ENCODE data around the gene SLC2A4. TPM values are rescaled to one million over a fixed set of nuclear protein-coding genes. Genes with fewer than 3 reads are reported as not detected.

Gene SLC2A4
- total and polyA plus RNA-seq, 2 donors from 2014 or later: 2.8 to 4.2 TPM

- peaks cover 0 to 19% (median 7%) of the 10 kb centered on the region in 3 donors for H3K36me3 ChIP-seq (ENCODE audit: control insufficient read depth in 2 of 3, insufficient read depth in 3 of 3, low read length in 3 of 3)
- intact Hi-C loops (cut with DNase I): no loop called here
- TF ChIP-seq CTCF (IDR thresholded peaks at IDR 0.05; ENCODE audit: borderline replicate concordance, extremely low read depth, insufficient read depth): no peak
- H3K9me3 ChIP-seq (ENCODE audit: control insufficient read depth in 2 of 3, insufficient read depth in 1 of 3, low read length in 3 of 3): no peaks in the 10 kb centered on the region
- H3K4me3 ChIP-seq (ENCODE audit: low read length in 3 of 3): peak overlapping the region in 1 of 3 donors; percentile 26
- DNase-seq (no peak), FAIRE-seq (no peak)
- no peak overlapping the region for H3K9ac ChIP-seq (ENCODE audit: low read length in 3 of 3)
- H3K27ac ChIP-seq (ENCODE audit: low read depth in 2 of 2, low read length in 2 of 2): peak overlapping the region; percentile 66 to 76
- peaks cover 0 to 21% (median 3%) of the 10 kb centered on the region in 3 donors for H3K4me1 ChIP-seq (ENCODE audit: control insufficient read depth in 2 of 3, insufficient read depth in 2 of 3, low read depth in 1 of 3, low read length in 3 of 3)
- no peaks in the 10 kb centered on the region for H3K27me3 ChIP-seq (ENCODE audit: control insufficient read depth, insufficient read depth, low read length)
These were observed 22.6 kb upstream of the SLC2A4 start for GRCh38 chr17:7258731-7259554.

- no peak for DNase-seq
- no peak for FAIRE-seq
- Histone ChIP-seq H3K4me3 (ENCODE audit: low read length in 3 of 3) (peak overlapping the region in 1 of 3 donors; percentile 26), H3K27me3 (ENCODE audit: control insufficient read depth, insufficient read depth, low read length) (no peaks in the 10 kb centered on the region), H3K27ac (ENCODE audit: low read depth in 2 of 2, low read length in 2 of 2) (peak overlapping the region; percentile 51 to 76), H3K4me1 (ENCODE audit: control insufficient read depth in 2 of 3, insufficient read depth in 2 of 3, low read depth in 1 of 3, low read length in 3 of 3) (peaks cover 0 to 21% (median 3%) of the 10 kb centered on the region in 3 donors), H3K9ac (ENCODE audit: low read length in 3 of 3) (no peak overlapping the region), H3K9me3 (ENCODE audit: control insufficient read depth in 2 of 3, insufficient read depth in 1 of 3, low read length in 3 of 3) (no peaks in the 10 kb centered on the region), H3K36me3 (ENCODE audit: control insufficient read depth in 2 of 3, insufficient read depth in 3 of 3, low read length in 3 of 3) (peaks cover 0 to 13% (median 7%) of the 10 kb centered on the region in 3 donors)
- intact Hi-C loops (cut with DNase I): no loop called here
- TF ChIP-seq CTCF (IDR thresholded peaks at IDR 0.05; ENCODE audit: borderline replicate concordance, extremely low read depth, insufficient read depth): no peak
These were observed 22.0 kb upstream of the SLC2A4 start for GRCh38 chr17:7259555-7259889.

- Histone ChIP-seq H3K9me3 (ENCODE audit: control insufficient read depth in 2 of 3, insufficient read depth in 1 of 3, low read length in 3 of 3) (no peaks in the 10 kb centered on the region), H3K27me3 (ENCODE audit: control insufficient read depth, insufficient read depth, low read length) (no peaks in the 10 kb centered on the region), H3K27ac (ENCODE audit: low read depth in 2 of 2, low read length in 2 of 2) (peak overlapping the region; percentile 72 to 89), H3K36me3 (ENCODE audit: control insufficient read depth in 2 of 3, insufficient read depth in 3 of 3, low read length in 3 of 3) (peaks cover 0 to 8% (median 7%) of the 10 kb centered on the region in 3 donors), H3K9ac (ENCODE audit: low read length in 3 of 3) (peak overlapping the region in 1 of 3 donors; percentile 91), H3K4me1 (ENCODE audit: control insufficient read depth in 2 of 3, insufficient read depth in 2 of 3, low read depth in 1 of 3, low read length in 3 of 3) (peaks cover 0 to 21% (median 3%) of the 10 kb centered on the region in 3 donors), H3K4me3 (ENCODE audit: low read length in 3 of 3) (peak overlapping the region in 2 of 3 donors; percentile 53 to 74)
- no peak for FAIRE-seq
- no peak for TF ChIP-seq CTCF (IDR thresholded peaks at IDR 0.05; ENCODE audit: borderline replicate concordance, extremely low read depth, insufficient read depth)
- DNase-seq: no peak
- intact Hi-C loops (cut with DNase I): no loop called here
These were observed 21.4 kb upstream of the SLC2A4 start for GRCh38 chr17:7260151-7260550.

Data from kidney (tissue), 14 donors.